Kidney (tissue), 14 donors: ENCODE results near the gene TACC3. TPM values are rescaled to one million over a fixed set of nuclear protein-coding genes. Genes with fewer than 3 reads are reported as not detected.
A peak's percentile ranks its signal among the peaks of the same experiment; 100 is the strongest.

Experiments
- DNase-seq, 5 donors: peaks; one replicate each; pipeline ENCODE4 v3.0.0-alpha.2; 2013 to 2020
- FAIRE-seq: peaks from 2 replicates; lab custom pipeline; 2012; peaks lifted over from hg19 to GRCh38; lab: Jason Lieb, UNC
- H3K27ac ChIP-seq, 2 donors: one replicate each; pipeline ENCODE4 v1.7.0; 2013; ENCODE audit warnings: low read depth in 2 of 2, low read length in 2 of 2, inconsistent platforms in 1 of 2
- H3K27me3 ChIP-seq: one replicate; pipeline ENCODE4 v1.7.1; 2013; ENCODE audit warnings: low read length, inconsistent platforms; ENCODE audit not compliant: control insufficient read depth, insufficient read depth
- H3K36me3 ChIP-seq, 3 donors: one replicate each; pipeline versions ENCODE4 v1.7.0 to v1.7.1; 2013; ENCODE audit warnings: low read length in 3 of 3, control low read depth in 1 of 3, inconsistent platforms in 1 of 3; ENCODE audit not compliant: insufficient read depth in 3 of 3, control insufficient read depth in 2 of 3
- H3K4me1 ChIP-seq, 3 donors: one replicate each; pipeline versions ENCODE4 v1.7.0 to v1.7.1; 2013; ENCODE audit warnings: low read length in 3 of 3, inconsistent platforms in 1 of 3, low read depth in 1 of 3; ENCODE audit not compliant: control insufficient read depth in 2 of 3, insufficient read depth in 2 of 3
- H3K4me3 ChIP-seq, 3 donors: one replicate each; pipeline versions ENCODE4 v1.7.0 to v1.8.1; 2013; ENCODE audit warnings: low read length in 3 of 3, control low read depth in 1 of 3, inconsistent platforms in 1 of 3
- H3K9ac ChIP-seq, 3 donors: one replicate each; pipeline versions ENCODE4 v1.7.0 to v1.7.1; 2013; ENCODE audit warnings: low read length in 3 of 3, control low read depth in 1 of 3, inconsistent platforms in 1 of 3
- H3K9me3 ChIP-seq, 3 donors: one replicate each; pipeline versions ENCODE4 v1.7.0 to v1.7.1; 2013; ENCODE audit warnings: low read length in 3 of 3, control low read depth in 1 of 3, inconsistent platforms in 1 of 3; ENCODE audit not compliant: control insufficient read depth in 2 of 3, insufficient read depth in 1 of 3
- intact Hi-C: fragments of 100-400 bp; cut with DNase I; formaldehyde crosslinking; loops from one replicate; pipeline ENCODE4 v1.11.1; 2022
- polyA plus RNA-seq: library from polyadenylated mRNA; stranded (reverse); fragments of 350-450 nt; fragmentation: Illumina TruSeq; extraction: RNeasy Lipid Tissue Mini Kit (QIAGEN cat#74804); gene quantifications from one replicate; pipeline ENCODE4 v1.2.3, GENCODE V29; 2014; ENCODE audit warnings: low read depth, low replicate concordance; ENCODE audit not compliant: insufficient read depth
- total RNA-seq: library from RNA; stranded (reverse); fragmentation: NEBNext Ultra II Directional; extraction: Animal tissue kit (Norgen Biotek cat#: 25700); gene quantifications from one replicate; pipeline ENCODE4 v1.2.1, GENCODE V29; 2021
- TF ChIP-seq, protein P1 (sequence below): IDR thresholded peaks from 3 replicates; pipeline ENCODE4 v1.5.1; 2012; ENCODE audit warnings: mild to moderate bottlenecking, moderate library complexity, borderline replicate concordance; ENCODE audit not compliant: insufficient read depth; ENCODE audit errors: extremely low read depth
- donor health status: control.
- donor health status: control.
- donor health status: control.
- donor health status: control.
- donor health status: control.
- donor health status: DM: yes; HTN: yes; CAD: no.
- donor health status: Normal renal cell carcinoma (clear cell type).

Gene TACC3
- total and polyA plus RNA-seq, 2 donors from 2014 or later: 4.9 to 12.2 TPM

DNA sequence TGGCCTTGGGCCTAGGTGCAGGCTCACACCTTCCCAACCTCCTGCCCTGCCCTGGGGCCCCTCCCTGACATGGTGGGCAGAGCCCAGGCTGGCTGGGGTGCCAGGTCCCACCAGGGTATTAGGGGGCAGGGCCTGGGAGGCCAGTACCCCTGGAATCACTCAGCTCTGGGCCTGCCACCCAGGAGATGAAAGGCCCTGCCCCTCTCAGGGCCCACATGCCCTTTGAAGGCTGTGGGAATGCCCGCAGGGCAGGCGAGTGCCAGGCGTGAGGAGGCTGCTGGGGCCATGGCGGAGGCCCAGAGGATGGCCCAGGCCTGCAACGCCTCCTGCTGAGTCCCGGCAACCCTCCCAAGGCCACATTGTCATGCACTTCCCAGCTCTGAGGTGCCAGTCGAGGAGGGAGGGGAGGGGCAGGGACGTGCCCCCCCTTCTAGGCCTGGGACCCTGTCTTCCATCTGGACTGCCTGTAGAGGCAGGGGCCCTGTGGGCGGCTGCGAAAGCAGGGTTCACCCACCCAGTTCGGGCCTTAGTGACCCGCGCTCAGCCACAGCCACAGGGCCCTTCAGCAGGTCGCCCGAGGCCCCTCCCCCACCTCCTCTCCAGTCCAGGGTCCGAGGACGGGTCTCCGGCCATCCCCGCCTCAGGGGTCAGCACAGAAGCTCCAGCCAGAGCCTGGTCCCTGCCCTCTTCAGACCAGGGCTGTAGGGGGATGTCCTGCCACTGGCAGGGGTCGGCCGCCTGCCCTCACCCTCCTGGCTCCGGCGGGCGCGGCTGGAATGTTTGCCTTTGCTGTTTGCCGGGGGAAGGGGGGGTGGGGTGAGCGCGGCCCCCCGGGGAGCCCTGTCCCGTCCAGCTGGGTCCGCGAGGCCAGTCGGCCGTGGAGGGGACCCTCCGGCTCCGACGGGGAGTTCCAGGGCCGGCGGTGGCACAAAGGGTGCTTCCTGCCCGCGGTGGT is 45.1 kb downstream of the TACC3 start:
- H3K27me3 ChIP-seq: no peaks in the 10 kb centered on the region
- H3K9me3 ChIP-seq: no peaks in the 10 kb centered on the region
- DNase-seq (peak in 3 of 5 donors; percentile 47 to 87 (median 64)), FAIRE-seq (no peak)
- intact Hi-C loops: no loop called here
- peaks cover 0 to 20% (median 3%) of the 10 kb centered on the region in 3 donors for H3K4me1 ChIP-seq
- H3K27ac ChIP-seq: peak overlapping the region in 1 of 2 donors; percentile 47
- H3K9ac ChIP-seq: no peak overlapping the region
- no peak overlapping the region for H3K4me3 ChIP-seq
- no peaks in the 10 kb centered on the region for H3K36me3 ChIP-seq
- TF ChIP-seq, protein P1, sequence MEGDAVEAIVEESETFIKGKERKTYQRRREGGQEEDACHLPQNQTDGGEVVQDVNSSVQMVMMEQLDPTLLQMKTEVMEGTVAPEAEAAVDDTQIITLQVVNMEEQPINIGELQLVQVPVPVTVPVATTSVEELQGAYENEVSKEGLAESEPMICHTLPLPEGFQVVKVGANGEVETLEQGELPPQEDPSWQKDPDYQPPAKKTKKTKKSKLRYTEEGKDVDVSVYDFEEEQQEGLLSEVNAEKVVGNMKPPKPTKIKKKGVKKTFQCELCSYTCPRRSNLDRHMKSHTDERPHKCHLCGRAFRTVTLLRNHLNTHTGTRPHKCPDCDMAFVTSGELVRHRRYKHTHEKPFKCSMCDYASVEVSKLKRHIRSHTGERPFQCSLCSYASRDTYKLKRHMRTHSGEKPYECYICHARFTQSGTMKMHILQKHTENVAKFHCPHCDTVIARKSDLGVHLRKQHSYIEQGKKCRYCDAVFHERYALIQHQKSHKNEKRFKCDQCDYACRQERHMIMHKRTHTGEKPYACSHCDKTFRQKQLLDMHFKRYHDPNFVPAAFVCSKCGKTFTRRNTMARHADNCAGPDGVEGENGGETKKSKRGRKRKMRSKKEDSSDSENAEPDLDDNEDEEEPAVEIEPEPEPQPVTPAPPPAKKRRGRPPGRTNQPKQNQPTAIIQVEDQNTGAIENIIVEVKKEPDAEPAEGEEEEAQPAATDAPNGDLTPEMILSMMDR: no peak

DNA sequence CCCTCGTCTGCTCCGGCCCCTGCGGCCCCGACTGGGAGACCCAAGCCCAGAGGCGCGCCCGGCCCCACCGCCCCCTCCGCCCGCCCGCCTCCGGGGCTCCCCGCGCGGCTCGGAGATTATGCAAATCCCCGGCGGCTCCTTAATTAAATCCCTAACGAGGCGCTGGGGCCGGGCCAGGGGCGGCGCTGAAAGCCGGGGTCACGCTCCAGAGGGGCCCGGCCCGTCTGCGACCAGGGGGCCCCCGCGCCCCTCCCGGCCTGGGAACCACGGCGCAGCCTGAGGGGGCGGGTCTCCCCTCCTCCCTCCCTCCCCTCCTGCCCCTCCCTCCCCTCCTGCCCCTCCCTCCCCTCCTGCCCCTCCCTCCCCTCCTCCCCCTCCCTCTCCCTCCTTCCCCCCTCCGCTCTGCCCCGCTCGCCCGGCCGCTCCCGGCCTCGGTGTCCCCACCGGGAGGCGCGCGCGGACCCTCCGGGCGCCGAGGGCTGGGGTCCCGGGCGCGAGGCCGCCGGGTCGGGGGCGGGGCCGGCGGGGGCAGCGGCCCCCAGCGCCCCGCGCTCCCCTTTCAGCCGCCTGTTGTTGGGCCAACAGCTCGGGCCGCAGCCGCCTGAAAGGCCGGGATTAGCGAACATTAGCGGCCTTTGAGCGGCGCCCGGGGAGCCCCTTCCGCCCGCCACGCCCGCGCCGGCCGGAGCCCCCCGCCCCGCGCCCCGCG is 45.9 kb downstream of the TACC3 start:
- FAIRE-seq: no peak
- no peak overlapping the region for H3K27ac ChIP-seq

DNA sequence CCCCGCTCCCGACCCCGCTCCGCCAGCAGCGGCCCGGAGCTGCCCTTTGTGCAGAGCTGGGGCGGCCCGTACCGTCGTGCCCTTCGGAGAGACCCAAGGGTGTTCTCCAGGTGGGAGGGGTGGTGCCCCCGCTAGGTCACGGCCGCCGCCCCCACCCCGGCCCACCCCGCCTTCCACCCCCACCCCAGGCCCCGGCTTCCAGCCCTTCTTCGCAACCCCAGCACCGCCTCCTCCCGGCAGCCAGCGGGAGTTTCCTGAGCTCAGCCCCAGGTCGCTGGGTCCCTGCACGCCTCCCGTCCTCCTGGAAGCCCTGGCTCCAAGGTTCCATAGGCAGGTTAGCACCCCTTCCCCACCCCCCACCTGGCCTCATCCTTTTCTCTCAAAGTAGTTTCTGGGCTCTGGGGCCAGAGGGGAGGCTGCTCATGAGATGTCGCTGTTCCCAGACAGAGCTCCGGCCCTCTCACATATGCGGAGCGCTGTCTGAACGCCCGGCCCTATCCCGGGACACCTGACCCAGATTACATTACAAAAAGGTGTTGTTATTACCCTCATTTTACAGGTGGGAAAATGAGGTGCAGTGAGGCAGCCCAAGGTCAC is 46.5 kb downstream of the TACC3 start:
- DNase-seq: peak in 3 of 5 donors; percentile 66 to 68 (median 67)
- Histone ChIP-seq H3K36me3 (no peaks in the 10 kb centered on the region), H3K27me3 (no peaks in the 10 kb centered on the region), H3K4me3 (peak overlapping the region in 1 of 3 donors; percentile 13), H3K27ac (no peak overlapping the region), H3K4me1 (peaks cover 0 to 20% (median 3%) of the 10 kb centered on the region in 3 donors), H3K9ac (peak overlapping the region in 1 of 3 donors; percentile 7), H3K9me3 (no peaks in the 10 kb centered on the region)
- TF ChIP-seq, protein P1: peak; percentile 22
- no peak for FAIRE-seq
- intact Hi-C loops: no loop called here

More for the DNA sequence above, 45.9 kb downstream of the TACC3 start:
- peaks cover 0 to 20% (median 3%) of the 10 kb centered on the region in 3 donors for H3K4me1 ChIP-seq
- no peaks in the 10 kb centered on the region for H3K9me3 ChIP-seq
- intact Hi-C loops: no loop called here
- no peak overlapping the region for H3K9ac ChIP-seq
- H3K36me3 ChIP-seq: no peaks in the 10 kb centered on the region
- no peak overlapping the region for H3K4me3 ChIP-seq
- DNase-seq: peak in 4 of 5 donors; percentile 75 to 89 (median 80)
- no peaks in the 10 kb centered on the region for H3K27me3 ChIP-seq
- TF ChIP-seq, protein P1: peak; percentile 15
